ENCODE data around the gene ZNF511. TPM values are rescaled to one million over a fixed set of nuclear protein-coding genes. Genes with fewer than 3 reads are reported as not detected.

The ZNF511 gene
- total RNA-seq, 1 experiment from 2014 or later: 44.7 TPM

- no peaks in the 10 kb centered on the region for H3K36me3 ChIP-seq (ENCODE audit: low read depth)
- no peaks in the 10 kb centered on the region for H3K79me2 ChIP-seq (ENCODE audit: low read depth)
- ChIA-PET POLR2A (ENCODE audit: unreplicated experiment) (no interaction called here), CTCF (no interaction called here)
- peak in 1 of 2 experiments; percentile 49 for DNase-seq
- no peaks in the 10 kb centered on the region for H3F3A ChIP-seq (ENCODE audit: insufficient read depth, low read depth)
- H3K27me3 ChIP-seq (ENCODE audit: insufficient read depth, low read depth): no peaks in the 10 kb centered on the region
- H3K9me3 ChIP-seq (ENCODE audit: insufficient read depth, low read depth): no peaks in the 10 kb centered on the region
- TF ChIP-seq CTCF (conservative IDR thresholded peaks at IDR 0.05) (no peak), EZH2 (IDR thresholded peaks at IDR 0.05; ENCODE audit: low read depth) (no peak)
- BruUV-seq (replicated peaks): no TSS peak
- no peak overlapping the region for H3K4me2 ChIP-seq
- intact Hi-C loops (cut with micrococcal nuclease; ENCODE audit: unreplicated experiment): no loop called here
- H3K9me2 ChIP-seq (ENCODE audit: insufficient read depth): no peaks in the 10 kb centered on the region
- H4K20me1 ChIP-seq (ENCODE audit: insufficient read depth): no peaks in the 10 kb centered on the region
- H3K27ac ChIP-seq: no peak overlapping the region
- H3K4me1 ChIP-seq (replicated peaks; ENCODE audit: insufficient read depth): no peaks in the 10 kb centered on the region
- no peak overlapping the region for H3K4me3 ChIP-seq
- no peak overlapping the region for H2AFZ ChIP-seq
Measured at GRCh38 chr10:133359554-133359971, 50.8 kb downstream of the ZNF511 start.

- Histone ChIP-seq H3K4me1 (replicated peaks; ENCODE audit: insufficient read depth) (no peaks in the 10 kb centered on the region), H3K9me2 (ENCODE audit: insufficient read depth) (no peaks in the 10 kb centered on the region), H3K27ac (no peak overlapping the region), H2AFZ (no peak overlapping the region), H4K20me1 (ENCODE audit: insufficient read depth) (no peaks in the 10 kb centered on the region), H3K4me2 (no peak overlapping the region), H3F3A (ENCODE audit: insufficient read depth, low read depth) (no peaks in the 10 kb centered on the region), H3K27me3 (ENCODE audit: insufficient read depth, low read depth) (no peaks in the 10 kb centered on the region), H3K36me3 (ENCODE audit: low read depth) (no peaks in the 10 kb centered on the region), H3K4me3 (no peak overlapping the region), H3K9me3 (ENCODE audit: insufficient read depth, low read depth) (no peaks in the 10 kb centered on the region), H3K79me2 (ENCODE audit: low read depth) (no peaks in the 10 kb centered on the region)
- TF ChIP-seq CTCF (conservative IDR thresholded peaks at IDR 0.05): no peak
- TF ChIP-seq EZH2 (IDR thresholded peaks at IDR 0.05; ENCODE audit: low read depth): no peak
- CTCF ChIA-PET: no interaction called here
- POLR2A ChIA-PET (ENCODE audit: unreplicated experiment): no interaction called here
- no peak for DNase-seq
- intact Hi-C loops (cut with micrococcal nuclease; ENCODE audit: unreplicated experiment): no loop called here
- no TSS peak for BruUV-seq (replicated peaks)
Measured at GRCh38 chr10:133359972-133360610, 51.4 kb downstream of the ZNF511 start.

- POLR2A ChIA-PET (ENCODE audit: unreplicated experiment): no interaction called here
- TF ChIP-seq CTCF (conservative IDR thresholded peaks at IDR 0.05) (no peak), EZH2 (IDR thresholded peaks at IDR 0.05; ENCODE audit: low read depth) (no peak)
Measured at GRCh38 chr10:133361227-133361626, 52.5 kb downstream of the ZNF511 start.

More at GRCh38 chr10:133361227-133361626, 52.5 kb downstream of the ZNF511 start:
- CTCF ChIA-PET: interaction anchor here (0.7 kb wide), 1 partner anchor 34 kb away, joined by 8 read pairs; no protein-coding TSS in a partner anchor
- Histone ChIP-seq H4K20me1 (ENCODE audit: insufficient read depth) (no peaks in the 10 kb centered on the region), H3K27ac (no peak overlapping the region), H3K4me3 (no peak overlapping the region), H3K4me2 (no peak overlapping the region), H3K9me2 (ENCODE audit: insufficient read depth) (no peaks in the 10 kb centered on the region), H3K27me3 (ENCODE audit: insufficient read depth, low read depth) (no peaks in the 10 kb centered on the region), H3K79me2 (ENCODE audit: low read depth) (no peaks in the 10 kb centered on the region), H3K36me3 (ENCODE audit: low read depth) (no peaks in the 10 kb centered on the region), H3K9me3 (ENCODE audit: insufficient read depth, low read depth) (no peaks in the 10 kb centered on the region), H2AFZ (no peak overlapping the region), H3K4me1 (replicated peaks; ENCODE audit: insufficient read depth) (no peaks in the 10 kb centered on the region), H3F3A (ENCODE audit: insufficient read depth, low read depth) (no peaks in the 10 kb centered on the region)
- no peak for DNase-seq
- no TSS peak for BruUV-seq (replicated peaks)
- intact Hi-C loops (cut with micrococcal nuclease; ENCODE audit: unreplicated experiment): no loop called here
